Measurements from ENCODE around the gene IRX3.

The IRX3 gene

DNA sequence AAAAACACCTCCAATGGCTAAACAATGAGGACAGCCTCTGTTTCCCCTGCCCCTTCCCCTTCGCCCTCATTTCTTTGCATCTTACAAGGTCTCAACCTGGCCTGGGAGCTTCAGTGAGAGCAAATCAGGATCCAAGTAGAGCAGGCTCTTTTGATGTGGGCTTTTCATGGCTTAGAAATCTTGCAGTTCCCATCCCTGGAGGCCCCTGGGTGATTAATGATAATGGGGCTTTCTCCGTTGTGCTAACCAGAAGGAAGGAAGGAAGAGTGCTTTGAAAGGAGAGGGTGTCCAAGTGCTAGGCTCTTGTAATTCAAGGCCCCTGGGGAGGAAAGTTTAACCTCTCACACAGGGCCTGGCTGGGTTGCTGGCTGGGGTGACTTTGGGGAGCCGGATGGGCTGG, 18.5 kb upstream of the IRX3 start:
- no peaks in the 10 kb centered on the region for H3K9me3 ChIP-seq (replicated peaks; ENCODE audit: insufficient read depth, low read length)
- no peaks in the 10 kb centered on the region for H3K79me2 ChIP-seq (ENCODE audit: low read length)
- H3K27me3 ChIP-seq (replicated peaks; ENCODE audit: insufficient read depth, low read length): no peaks in the 10 kb centered on the region
- H3F3A ChIP-seq (ENCODE audit: insufficient read depth, low read length): no peaks in the 10 kb centered on the region
- no peak overlapping the region for H2AFZ ChIP-seq (ENCODE audit: low read length)
- no peak overlapping the region for H3K4me3 ChIP-seq (ENCODE audit: low read length)
- H3K27ac ChIP-seq (ENCODE audit: low read length): no peak overlapping the region
- H3K9me2 ChIP-seq (replicated peaks; ENCODE audit: insufficient read depth, low read length): no peaks in the 10 kb centered on the region
- no peak overlapping the region for H3K4me2 ChIP-seq (ENCODE audit: low read depth, low read length)
- no peaks in the 10 kb centered on the region for H3K4me1 ChIP-seq (ENCODE audit: low read length)
- no peak overlapping the region for H3K9ac ChIP-seq (ENCODE audit: low read length)
- H3K36me3 ChIP-seq (replicated peaks; ENCODE audit: insufficient read depth, low read length): no peaks in the 10 kb centered on the region
- DNase-seq: no peak
- TF ChIP-seq EZH2phosphoT487 (IDR thresholded peaks at IDR 0.05; ENCODE audit: low read length) (no peak), EZH2 (optimal IDR thresholded peaks at IDR 0.05; ENCODE audit: low read depth, low read length) (no peak)
- TF ChIP-seq, protein P1, sequence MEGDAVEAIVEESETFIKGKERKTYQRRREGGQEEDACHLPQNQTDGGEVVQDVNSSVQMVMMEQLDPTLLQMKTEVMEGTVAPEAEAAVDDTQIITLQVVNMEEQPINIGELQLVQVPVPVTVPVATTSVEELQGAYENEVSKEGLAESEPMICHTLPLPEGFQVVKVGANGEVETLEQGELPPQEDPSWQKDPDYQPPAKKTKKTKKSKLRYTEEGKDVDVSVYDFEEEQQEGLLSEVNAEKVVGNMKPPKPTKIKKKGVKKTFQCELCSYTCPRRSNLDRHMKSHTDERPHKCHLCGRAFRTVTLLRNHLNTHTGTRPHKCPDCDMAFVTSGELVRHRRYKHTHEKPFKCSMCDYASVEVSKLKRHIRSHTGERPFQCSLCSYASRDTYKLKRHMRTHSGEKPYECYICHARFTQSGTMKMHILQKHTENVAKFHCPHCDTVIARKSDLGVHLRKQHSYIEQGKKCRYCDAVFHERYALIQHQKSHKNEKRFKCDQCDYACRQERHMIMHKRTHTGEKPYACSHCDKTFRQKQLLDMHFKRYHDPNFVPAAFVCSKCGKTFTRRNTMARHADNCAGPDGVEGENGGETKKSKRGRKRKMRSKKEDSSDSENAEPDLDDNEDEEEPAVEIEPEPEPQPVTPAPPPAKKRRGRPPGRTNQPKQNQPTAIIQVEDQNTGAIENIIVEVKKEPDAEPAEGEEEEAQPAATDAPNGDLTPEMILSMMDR (IDR thresholded peaks at IDR 0.05; ENCODE audit: low read length): no peak
- no peaks in the 10 kb centered on the region for H4K20me1 ChIP-seq (ENCODE audit: insufficient read depth, low read length)

DNA sequence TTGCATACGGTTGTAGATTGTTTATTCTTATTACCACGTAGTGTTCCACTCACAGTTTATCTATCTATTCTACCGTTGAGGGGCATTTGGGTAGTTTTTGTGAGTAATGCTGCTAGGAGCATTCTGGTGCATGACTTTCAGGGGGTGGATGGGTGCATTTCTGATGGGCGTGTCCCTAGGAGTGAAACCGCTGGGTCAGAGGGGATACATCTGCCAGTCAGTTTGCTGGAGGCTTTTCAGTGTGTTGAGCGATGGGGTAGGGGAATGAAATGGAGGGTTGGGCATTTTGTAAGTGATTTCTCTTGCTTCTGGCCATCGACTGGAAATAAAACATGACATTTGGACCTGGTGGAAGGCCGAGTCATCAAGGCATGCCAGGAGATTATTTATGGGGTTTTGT, 17.0 kb upstream of the IRX3 start:
- Histone ChIP-seq H3K9me3 (replicated peaks; ENCODE audit: insufficient read depth, low read length) (no peaks in the 10 kb centered on the region), H3K4me3 (ENCODE audit: low read length) (no peak overlapping the region), H3K9ac (ENCODE audit: low read length) (no peak overlapping the region), H4K20me1 (ENCODE audit: insufficient read depth, low read length) (no peaks in the 10 kb centered on the region), H3K4me1 (ENCODE audit: low read length) (no peaks in the 10 kb centered on the region), H3K27me3 (replicated peaks; ENCODE audit: insufficient read depth, low read length) (no peaks in the 10 kb centered on the region), H3K4me2 (ENCODE audit: low read depth, low read length) (no peak overlapping the region), H3K9me2 (replicated peaks; ENCODE audit: insufficient read depth, low read length) (no peaks in the 10 kb centered on the region), H3K79me2 (ENCODE audit: low read length) (no peaks in the 10 kb centered on the region), H3K27ac (ENCODE audit: low read length) (no peak overlapping the region), H3F3A (ENCODE audit: insufficient read depth, low read length) (no peaks in the 10 kb centered on the region), H2AFZ (ENCODE audit: low read length) (no peak overlapping the region), H3K36me3 (replicated peaks; ENCODE audit: insufficient read depth, low read length) (no peaks in the 10 kb centered on the region)
- DNase-seq: no peak
- no peak for TF ChIP-seq EZH2 (optimal IDR thresholded peaks at IDR 0.05; ENCODE audit: low read depth, low read length)
- TF ChIP-seq EZH2phosphoT487 (IDR thresholded peaks at IDR 0.05; ENCODE audit: low read length): no peak
- TF ChIP-seq, protein P1 (IDR thresholded peaks at IDR 0.05; ENCODE audit: low read length): no peak

DNA sequence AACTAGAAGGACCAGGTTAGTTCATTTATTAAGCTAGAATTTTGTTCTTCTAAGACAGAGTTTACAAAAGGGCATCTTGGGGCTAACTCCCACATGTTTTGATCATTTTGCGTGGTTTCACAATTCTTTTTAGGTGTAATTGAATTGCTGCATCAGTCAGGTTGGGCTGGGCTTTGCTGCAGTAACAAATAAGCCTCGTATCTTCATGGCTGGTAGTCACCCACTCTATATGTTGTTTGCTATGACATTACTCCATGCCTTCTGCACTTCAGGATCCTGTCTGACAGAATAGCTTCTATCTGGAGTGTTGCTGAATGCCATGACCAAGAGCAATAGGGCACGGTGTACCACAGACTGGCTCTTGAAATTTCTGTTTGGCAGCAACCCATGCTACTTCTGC, 10.6 kb upstream of the IRX3 start:
- H3K4me3 ChIP-seq (ENCODE audit: low read length): no peak overlapping the region
- H4K20me1 ChIP-seq (ENCODE audit: insufficient read depth, low read length): no peaks in the 10 kb centered on the region
- H3K4me1 ChIP-seq (ENCODE audit: low read length): no peaks in the 10 kb centered on the region
- H3F3A ChIP-seq (ENCODE audit: insufficient read depth, low read length): no peaks in the 10 kb centered on the region
- no peaks in the 10 kb centered on the region for H3K9me2 ChIP-seq (replicated peaks; ENCODE audit: insufficient read depth, low read length)
- H3K27me3 ChIP-seq (replicated peaks; ENCODE audit: insufficient read depth, low read length): no peaks in the 10 kb centered on the region
- no peak overlapping the region for H3K27ac ChIP-seq (ENCODE audit: low read length)
- H3K4me2 ChIP-seq (ENCODE audit: low read depth, low read length): no peak overlapping the region
- no peaks in the 10 kb centered on the region for H3K9me3 ChIP-seq (replicated peaks; ENCODE audit: insufficient read depth, low read length)
- no peaks in the 10 kb centered on the region for H3K79me2 ChIP-seq (ENCODE audit: low read length)
- no peak for DNase-seq
- H2AFZ ChIP-seq (ENCODE audit: low read length): no peak overlapping the region
- TF ChIP-seq EZH2phosphoT487 (IDR thresholded peaks at IDR 0.05; ENCODE audit: low read length): no peak
- TF ChIP-seq EZH2 (optimal IDR thresholded peaks at IDR 0.05; ENCODE audit: low read depth, low read length): no peak
- TF ChIP-seq, protein P1 (IDR thresholded peaks at IDR 0.05; ENCODE audit: low read length): no peak
- no peaks in the 10 kb centered on the region for H3K36me3 ChIP-seq (replicated peaks; ENCODE audit: insufficient read depth, low read length)
- no peak overlapping the region for H3K9ac ChIP-seq (ENCODE audit: low read length)
